D341Med (cell line): Measurements from ENCODE around the gene UBE2D2.

ENCODE experiments used
- DNase-seq: peaks from one replicate; pipeline ENCODE4 v3.0.0; 2012; ENCODE audit warnings: low spot score

The UBE2D2 gene

DNA sequence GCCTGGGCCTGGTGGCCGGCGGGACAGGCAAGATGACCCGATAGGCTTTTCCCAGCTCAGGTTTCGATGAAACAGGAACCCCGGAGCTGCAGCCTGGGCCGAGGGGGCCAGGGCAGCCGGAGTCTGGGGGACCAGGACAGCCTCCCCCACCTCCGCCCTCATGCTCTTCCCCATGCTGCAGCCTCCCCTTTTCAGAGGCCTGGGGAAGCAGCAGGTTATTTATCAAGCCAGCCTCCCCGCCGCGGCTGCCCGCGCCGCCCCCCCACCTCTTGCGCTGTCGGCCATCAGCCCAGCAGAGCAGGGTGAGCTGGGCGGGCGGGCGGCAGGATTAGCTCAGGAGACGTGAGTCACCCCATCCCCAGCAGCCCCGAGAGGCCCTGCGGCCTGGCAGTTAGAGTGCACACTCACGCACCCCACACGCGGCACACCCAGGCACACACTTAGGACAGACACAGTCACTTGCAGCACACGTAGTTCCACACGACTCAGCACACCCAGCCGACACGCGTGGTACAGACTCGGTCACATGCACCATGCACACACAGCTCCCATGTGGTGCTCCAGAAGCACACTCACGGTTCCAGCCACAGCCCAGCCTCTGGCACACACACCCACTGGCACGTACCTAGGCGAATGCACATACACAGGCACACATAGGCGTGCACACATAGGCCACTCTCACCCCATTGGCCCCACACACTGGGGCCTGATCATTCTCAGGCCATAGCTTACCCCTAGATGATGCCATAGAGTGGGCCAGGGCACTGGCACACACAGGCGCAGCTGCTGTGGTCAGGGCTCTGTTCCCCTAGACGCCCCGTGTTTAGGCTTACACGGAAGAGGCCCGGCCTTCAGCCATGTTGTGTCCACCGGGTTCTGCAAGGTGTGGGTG lies 100.0 kb downstream of the UBE2D2 start:
- peak; percentile 62 for DNase-seq

DNA sequence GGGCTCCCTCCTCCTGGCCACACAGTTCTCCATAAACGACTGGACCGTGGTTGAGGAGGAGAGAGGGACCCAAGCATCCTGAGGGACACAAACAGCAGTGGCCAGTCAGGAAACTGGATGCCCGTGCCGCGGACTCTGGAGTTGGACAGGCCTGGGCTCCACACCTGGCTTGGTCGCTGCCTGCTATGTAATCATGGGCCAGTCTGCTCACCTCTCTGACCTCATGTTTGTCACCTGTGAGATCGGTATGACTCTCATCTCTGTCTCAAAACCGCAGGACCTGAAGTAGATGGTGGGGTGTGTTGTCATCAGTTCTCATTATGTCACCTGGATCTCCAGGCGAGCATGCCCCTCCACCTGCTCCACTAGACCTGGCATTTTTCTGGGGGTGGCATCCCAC lies 101.5 kb downstream of the UBE2D2 start:
- DNase-seq: no peak

DNA sequence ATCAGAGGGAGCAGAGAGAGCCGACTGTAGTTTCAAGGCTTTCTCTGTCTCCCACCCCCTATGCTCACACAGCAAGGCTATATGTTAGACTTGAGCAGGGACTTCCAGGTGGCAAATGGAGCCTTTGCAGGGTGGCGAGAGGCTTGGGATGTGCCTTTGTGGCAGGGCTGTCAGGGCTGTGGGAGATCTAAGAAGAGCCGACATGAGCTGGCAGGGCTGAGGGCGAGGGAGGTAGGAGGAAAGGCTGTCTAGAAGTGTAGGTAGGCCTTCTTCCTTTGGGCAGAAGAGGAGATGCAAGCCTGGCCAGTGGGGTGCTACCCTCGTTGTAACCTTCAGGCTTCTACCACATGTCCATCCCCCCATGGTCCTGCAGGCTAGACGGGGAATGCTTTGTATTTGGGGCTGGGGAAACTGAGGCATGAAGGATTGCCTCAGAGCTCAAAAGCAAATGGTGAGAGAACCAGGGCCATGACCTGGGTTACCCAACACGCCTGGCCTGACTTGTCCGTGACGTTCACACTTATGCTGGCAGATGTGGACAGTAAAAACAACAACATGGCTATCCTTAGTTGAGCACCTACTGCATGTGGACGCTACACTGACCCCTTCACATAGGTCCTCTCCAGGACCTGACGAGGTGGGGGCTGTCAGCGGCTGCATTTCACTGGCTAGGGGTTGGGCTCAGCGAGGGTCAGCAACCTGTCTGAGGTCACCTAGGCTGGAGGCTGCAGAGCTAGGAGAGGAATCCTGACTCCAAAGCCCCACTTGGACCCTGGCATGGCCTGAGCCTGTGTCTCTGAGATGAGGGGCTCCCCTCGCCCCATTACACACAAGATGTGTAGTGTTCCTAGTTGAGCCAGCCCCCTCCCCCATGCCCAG lies 102.3 kb downstream of the UBE2D2 start:
- DNase-seq: no peak

DNA sequence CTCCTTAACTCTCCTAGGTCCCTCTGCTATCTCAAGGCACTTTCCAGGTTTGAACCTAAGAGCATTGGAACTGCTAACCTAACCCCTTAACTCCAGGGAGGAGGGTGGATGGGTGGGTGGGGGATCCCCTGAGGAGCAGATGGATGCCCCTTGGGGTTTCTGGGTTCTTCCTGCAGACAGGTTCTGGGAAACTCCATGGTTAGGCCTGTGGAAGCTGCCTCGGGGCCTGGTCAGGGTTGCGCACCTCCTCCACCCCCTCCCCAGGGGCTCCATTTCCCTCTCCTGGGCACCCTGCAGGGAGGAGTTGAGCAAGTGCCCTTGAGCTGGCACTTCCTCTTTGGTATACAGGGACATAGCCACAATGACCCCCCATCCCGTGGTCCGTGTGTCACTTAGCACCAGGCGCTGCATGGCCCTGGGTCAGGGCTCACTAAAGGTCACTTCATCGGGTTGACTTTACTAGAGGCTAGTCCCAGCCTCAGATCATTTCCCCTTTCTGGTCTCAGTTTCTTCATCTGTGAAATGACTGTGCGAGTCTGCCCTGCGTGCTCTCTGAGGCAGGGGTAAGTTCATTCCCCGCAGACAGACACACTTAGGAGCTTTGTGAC lies 103.1 kb downstream of the UBE2D2 start:
- DNase-seq: no peak

DNA sequence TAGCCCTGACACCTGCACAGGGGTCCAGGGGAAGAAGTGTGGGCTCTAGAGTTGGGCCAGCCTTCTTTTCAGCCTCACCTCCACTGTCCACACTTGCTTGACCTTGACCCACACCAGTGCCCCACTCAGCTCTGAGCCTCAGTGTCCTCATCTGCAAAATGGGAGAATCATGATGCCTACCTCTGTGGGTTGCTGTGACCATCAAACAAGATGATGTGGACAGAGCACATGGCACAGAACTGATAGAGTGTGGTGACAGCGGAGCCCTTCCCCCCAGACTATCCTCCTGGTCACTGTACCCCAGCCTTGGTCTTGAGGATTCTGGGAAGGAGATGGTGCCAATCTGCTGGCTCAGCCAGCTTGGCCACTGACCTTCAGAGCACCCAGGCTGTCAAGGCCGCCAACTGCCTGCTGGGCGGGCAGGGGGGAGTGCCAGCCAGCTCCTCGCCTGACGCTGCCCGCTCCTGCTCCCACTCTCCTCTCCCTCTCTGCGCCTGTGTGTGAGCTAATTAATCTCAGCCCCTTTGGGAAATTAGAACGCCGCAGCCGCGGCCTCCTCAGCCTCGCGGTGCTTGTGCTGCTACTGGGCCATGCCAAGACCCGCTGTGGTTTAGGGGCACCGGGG lies 103.7 kb downstream of the UBE2D2 start:
- peak; percentile 85 for DNase-seq

DNA sequence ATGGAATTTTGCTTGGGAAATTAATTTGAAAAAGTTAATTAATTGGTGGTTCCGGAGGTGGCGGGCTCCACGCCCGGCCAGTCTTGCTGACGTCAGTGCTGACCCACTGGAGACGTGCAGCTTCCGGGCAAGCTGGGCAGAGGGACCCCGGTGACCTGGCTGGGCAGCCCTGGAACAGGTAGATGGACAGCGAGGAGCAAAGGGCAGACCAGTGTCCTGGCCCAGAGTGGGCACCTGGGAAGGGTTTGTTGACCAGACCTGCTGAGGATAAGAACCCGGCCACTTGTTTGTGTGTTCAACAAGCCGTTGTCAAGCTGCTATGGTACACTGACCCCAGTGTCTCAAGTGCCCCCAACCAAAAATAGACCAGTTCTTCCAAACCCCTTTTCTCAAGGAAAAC lies 104.5 kb downstream of the UBE2D2 start:
- DNase-seq: no peak

DNA sequence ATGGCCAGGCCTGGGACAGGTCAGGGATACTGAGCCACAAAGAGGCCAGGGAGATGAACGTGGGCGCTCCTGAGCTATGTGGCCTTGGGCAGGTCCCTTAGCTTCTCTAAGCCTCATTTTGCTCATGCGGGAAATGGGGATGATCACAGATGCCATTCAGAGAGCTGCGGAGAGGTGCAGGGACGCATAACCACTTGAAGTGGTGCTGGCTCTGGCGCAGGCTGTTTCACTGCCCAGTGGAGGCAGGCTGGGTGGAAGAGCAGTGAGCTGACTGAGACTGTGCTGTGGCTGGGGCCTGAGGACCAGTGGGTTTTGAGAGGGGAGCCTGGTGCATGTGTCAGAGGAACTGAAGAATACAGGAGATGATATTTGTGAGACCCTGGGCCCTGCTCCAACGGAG lies 105.4 kb downstream of the UBE2D2 start:
- DNase-seq: no peak

DNA sequence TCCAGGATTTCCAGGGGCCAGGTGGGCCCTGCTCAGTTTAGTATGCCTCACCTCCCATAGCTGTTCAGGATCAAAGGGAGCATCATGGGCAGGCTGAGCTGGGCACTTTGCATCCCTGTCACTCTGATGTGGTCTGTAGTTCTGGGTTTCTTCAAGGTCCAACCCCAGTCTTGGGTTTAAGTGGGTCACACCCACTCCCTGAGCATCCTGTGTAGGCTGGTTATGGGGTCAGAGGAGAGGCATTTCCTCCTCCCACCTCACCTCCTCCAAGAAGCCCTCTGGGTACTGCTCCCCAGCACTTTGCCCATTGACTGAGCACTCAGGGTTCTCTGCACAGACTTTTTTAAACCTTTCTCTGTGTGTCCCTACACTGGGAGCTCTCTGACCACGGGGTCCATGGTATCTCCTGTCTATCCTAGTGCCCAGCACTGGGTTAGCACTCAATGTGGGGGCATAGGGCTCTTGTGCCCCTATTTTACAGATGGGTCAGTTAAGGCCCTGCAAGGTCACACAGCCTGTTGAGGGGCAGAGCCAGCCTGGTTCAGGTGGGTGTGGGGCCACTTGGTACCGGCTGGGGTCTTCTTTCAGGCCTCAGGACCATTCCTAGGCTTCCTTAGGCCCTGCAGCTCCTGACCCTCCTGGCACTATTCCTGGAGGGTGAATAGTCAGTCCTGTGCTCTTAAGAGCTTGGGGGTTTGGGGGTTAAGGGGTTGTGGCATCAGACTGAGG lies 106.0 kb downstream of the UBE2D2 start:
- DNase-seq: no peak

DNA sequence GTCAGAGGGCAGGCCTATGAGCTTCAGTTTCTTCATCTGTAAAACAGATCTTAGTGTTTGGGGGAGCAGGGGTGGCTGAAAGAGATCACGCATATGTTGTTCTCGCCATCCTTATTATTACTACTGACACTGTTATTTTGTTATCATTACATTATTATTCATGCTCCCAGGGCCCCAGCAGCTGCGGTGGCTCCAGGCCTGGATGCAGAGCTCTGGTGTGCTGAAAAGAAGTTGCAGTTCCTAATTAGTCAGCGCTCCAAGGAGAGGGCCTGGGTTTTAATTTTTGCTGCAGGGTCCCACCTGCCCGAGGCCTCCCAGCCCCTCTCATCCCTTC lies 106.6 kb downstream of the UBE2D2 start:
- no peak for DNase-seq

DNA sequence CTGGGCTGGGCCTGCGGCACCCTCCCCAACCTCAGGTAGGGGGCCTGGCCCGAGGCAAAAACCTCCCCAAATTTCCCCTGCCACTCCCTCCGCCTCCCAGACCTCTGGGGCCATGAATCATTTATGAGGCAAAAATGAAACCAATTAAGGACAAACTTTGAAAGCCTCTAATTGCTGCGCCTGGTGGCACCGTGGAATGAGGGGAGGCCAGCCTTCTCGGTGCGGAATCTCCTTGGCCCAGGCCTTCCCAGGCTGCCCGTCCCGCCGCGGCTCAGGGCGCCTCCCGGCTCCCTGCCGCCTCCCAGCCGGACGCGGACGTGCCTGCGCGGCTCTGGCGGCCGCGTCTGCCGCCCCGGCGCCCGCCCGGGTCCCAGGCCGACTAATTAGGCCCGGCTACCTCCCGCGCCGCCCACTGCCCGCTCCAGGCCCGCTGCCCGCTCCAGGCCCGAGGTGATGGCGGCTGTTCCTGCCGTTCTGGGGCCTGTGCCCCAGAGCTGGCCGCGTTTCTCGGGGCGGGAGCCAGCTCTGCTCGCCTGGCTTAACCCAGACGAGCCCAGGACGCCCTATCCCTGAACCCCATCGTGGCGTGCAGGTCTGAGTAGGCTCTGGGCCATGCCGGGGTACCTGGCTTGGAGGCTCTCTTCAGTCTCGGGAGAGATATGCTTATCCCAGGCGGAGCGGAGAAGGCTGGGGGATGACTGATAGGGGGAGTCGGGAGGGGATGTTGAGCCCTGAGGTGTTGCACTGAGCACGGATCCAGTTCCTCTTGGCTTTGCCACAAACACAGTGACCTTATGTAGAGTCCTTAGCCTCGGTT lies 107.1 kb downstream of the UBE2D2 start:
- DNase-seq: no peak

DNA sequence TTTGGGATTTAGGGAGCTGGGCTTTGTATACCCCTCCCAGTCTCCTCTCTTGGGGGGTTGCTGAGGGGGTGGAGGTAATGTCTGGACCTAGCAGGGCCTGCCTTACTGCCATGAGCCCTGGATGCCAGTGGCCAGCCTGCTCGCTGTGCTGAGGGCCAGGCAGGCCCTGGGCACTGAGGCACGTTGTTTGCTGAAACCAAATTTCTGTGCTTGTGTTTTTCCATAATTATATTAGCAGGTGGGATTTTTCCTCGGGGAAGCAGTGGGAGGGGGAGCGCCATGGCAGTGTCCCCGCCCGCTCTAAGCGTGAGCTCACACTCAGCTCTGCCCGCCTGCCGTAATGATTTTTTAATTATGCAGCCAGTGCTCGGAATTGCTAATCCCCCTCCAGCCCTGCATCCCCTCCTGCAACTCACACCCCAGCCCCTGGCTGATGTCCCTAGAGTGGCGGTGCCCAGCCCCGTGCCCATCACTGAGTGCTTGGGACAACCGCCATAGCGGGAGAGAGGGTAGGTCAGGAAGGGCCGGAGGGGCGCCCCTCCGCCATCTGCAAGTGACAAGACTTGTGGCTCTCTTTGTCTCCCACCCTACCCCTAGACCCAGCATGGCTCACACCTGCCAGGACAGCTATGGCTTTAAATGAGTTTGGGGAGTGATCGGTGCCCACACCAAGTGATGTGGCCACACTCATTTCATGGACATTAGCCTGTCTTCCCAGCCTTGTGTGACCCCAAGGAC lies 108.0 kb downstream of the UBE2D2 start:
- DNase-seq: peak; percentile 63

DNA sequence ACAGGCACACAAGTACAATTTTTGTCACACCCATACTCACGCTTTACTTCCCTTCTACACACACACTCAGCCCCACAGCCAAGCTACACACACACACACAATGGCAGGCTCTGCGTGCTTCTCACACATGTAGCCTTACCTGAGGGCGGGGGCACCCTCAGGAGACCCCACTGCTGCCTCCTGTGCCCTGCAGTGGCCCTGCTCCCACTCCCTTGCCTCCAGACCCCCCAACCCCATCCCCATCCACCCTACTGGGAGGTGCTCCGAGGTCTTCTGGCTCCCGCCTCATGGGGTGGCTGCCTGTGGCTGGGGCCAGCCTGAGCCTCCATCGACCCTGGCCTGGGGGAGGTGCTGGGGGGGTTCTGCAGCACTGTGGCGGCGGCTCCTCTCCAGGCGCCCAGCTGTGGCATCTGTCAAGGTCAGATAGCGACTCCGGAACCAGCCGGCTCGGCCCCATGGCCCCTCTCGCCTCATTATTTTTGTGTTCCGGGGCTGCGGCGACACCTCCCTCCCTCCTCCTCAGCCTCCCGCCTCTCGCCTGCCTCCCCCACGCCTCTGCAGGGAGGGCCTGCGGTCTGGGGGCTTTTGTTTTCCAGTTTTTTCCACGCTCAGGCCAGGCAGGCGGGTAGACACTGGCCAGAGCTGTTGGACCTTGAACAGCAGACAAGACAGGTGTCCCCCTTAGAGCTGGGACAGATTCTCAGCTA lies 108.7 kb downstream of the UBE2D2 start:
- no peak for DNase-seq

DNA sequence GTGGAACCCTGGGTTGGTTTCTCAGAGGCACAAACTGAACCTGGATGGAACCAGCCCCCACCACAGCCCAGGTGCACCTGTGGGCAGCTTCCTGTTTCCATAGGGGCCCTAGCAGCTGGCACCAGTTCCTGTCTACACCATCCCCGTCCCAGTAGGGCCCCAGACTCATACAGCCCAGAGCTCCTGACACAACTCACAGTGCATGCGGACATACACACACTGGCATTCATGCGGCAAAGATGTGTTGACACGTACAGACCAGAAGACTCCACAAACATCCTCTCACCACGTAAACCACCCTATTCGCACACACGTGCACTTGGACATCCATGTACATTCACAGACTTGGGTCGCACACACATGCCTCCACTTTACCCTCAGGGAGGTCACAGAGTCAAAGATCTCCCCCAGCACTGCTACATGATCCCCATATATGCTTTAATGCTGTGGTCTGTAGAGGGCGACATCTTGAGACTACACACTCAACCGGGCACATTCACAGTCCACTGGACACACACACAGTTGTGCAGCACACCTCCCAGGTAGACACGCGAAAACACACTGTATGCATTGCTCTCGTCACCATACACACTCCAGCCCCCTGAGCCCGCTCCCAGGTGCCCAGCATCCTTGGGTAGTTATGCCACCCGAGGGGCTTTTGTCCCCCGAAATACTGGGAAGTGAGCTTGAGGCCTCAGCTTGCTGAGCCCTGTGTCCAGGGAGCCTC lies 109.4 kb downstream of the UBE2D2 start:
- no peak for DNase-seq

DNA sequence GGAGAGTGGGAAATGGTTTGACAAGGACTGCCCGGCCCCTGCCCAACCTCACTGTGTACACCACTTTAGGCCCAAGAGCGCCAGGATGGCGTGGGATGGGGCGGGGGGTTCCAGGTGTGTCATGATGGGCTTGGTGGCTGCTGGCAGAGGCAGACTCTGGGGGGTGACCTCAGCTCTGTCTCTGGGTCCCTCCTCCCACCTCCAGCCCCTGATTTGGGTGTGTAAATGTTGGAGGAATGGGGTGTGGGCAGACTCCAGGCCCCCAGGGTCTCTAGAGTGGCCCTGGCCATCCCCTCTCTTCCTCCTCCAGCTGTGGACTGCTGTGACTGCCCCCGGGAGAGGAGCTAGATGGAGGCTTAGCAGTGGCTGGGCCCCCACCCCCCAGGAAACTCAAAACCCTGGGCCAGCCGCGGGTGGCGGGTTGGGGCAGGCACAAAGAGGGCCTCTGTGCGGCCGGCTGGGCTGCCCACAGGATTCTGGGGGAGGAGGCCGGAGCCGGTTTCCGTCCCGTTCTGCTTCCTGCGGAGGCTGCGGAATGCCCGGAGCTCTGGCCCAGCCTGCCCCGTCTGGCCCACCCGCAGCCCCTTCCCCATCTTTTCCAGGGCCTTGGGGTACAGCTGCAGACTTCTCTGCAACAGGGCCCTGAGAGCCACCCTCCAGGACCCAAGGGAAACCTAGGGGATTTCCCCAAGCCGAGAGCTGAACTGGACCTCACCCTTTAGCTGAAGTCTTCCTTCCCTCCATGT lies 110.1 kb downstream of the UBE2D2 start:
- no peak for DNase-seq

DNA sequence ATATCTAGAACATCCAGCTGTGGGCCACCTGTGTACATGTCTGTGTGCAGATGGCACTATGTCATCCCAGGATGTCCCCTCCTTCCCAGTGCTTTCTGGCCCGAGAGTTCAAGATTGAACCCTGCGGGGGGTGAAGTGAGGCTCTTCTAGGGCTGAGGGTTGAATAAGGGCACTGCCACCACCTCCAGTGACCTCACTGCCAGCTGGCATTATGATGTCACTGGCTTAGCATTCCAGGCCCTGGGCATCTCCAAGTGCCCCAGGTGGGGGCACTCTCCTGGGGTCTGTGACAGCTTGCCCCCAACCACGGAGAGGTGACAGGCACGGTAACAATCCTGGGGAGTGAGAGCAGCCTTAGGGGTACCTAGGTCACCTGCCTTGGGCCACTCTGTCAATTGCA lies 114.1 kb downstream of the UBE2D2 start:
- DNase-seq: no peak

DNA sequence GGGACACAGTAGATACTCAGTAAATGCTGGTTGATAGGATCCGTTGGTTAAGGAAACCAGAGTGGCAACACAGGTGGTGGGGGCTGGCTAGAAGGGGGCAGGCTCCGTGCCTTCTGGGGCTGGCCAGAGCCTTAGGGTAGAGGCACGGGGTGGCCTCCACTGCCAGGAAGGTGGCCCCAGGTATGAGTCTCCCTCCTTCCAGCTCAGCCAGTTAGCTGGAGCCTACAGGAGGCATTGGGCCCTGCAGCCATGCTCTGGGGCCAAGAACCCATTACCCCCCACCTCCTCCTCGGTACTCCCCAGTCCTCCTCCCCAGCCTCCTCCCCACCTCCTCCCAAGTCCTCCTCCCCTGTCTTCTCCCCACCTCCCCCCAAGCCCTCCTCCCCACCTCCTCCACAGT lies 114.7 kb downstream of the UBE2D2 start:
- no peak for DNase-seq

DNA sequence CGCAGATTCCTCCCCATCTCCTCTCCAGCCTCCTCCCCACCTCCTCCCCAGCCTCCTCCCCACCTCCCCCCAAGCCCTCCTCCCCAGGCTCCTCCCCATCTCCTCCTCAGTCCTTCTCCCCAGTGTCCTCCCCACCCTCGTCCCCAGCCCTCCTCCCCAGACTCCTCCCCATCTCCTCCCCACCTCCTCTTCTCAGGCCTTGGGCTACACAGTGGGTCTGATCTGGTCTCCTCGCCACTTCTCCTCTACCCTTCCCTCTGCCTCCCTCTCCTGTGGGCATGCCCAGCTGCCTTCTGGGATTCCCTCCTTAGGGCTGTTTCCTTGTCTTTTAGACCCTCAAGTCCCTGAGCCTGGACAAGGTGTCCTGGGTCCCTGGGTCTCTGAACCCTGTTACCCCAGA lies 115.3 kb downstream of the UBE2D2 start:
- DNase-seq: no peak
